DMS79 treated with DMSO at 0.1 percent for 48 hours (cell line): Measurements from ENCODE around the gene FAM174C.

Experiments used
- DNase-seq: peaks from one replicate; lab custom pipeline; 2025; lab: John Stamatoyannopoulos, UW

FAM174C gene

DNA sequence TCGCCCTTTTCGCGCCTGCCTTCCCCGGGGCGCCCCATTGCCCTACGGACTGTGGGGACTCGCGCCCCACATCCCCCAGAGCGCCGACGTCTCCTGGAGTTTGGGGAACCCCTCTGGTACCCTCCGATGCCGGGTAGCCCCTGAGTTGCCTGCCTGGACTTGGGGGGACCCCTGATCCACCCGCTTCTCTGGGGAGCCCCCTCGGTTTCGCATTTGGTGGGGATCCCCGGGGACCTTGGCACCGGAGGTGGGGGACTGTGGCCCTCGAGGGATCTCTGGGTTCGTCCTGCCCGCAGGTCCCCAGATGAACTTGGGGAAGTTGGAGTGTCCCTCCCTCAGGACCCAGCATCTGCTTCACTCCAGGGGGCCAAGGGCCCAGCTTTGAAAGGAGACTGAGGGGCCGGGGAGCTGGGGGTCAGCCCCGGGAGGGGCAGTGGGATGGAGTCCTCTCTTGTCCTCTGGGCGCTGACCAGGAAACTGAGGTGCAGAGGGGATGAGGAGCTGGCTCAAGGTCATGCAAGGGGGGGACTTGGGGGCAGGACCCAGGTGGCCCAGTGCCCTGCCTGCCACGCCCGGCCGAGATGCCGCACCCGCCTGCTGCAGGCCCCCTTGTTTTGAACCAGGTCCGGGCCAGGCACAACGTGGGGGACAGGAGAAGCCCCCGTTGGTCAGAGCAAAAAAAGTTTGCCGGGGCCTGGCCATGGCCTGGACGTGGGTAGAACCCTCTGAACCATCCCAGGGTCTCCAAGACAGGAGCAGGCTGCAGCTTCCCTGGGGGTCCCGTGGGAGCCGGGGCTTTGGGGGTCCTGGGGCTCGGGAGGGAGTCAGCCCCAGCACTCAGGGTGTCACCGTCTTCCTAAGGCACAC is 11.4 kb downstream of the FAM174C start:
- DNase-seq: no peak

DNA sequence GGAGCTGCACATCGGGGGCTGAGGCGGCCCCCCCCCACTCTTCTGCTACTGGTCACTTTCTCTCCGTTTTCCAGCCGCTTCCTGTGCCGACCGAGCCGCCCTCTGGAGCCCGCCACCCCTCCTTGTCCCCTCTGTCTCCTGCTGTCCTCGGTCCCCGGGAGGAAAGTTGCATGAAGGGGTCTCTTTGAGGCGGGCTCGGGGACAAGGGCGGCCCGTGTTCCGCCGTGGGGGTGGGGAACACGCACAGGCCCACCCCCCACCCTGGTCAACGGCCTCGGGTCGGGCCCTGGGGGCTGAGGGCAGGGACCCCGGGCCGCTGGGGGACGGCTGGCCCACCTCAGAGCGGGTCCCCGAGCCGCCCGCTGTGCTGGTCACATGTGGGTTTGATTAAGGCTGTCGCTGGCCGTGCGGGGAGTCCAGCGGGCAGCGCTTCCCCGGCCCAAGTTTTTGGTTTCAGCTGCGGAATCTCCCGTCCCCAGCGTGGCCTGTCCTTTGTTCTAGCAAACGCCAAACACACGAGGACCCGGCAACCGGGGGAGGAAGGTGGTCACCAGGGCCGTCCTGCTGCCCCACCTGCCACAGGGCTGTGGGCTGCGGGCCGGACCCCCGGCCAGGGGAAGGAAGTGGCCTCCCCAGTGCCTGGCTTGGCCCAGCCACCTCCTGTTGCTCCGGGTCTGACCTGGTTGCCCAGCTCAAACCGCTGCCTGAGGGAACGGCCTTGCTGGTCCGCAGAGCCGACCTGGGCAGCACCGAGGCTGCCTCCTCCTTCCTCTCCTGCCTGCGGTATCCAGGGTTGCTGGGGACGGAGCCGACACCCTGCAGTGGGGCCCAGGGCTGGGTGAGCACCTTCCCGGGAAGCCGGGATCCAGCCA is 12.3 kb downstream of the FAM174C start:
- no peak for DNase-seq

- DNase-seq: no peak
Measured at GRCh38 chr19:1288226-1288612, 12.9 kb downstream of the FAM174C start.

- DNase-seq: no peak
Measured at GRCh38 chr19:1288833-1289685, 13.7 kb downstream of the FAM174C start.

DNA sequence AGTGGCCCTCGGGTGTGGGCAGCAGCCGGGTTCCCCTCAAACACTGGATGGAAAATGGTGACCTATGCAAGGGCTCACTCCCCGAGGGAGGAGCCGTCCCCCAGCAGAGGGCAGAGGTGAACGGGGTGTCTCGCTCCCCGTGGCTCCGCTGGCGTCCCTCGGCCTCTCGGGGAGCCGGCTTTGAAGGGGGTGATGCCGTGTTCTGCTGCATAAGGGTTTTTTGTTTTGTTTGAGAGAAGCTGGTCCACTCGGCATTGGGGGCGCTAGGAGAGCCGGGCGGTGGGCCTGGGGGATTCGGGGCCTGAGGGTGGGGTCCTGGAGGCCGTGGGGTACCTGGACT is 14.3 kb downstream of the FAM174C start:
- no peak for DNase-seq

DNA sequence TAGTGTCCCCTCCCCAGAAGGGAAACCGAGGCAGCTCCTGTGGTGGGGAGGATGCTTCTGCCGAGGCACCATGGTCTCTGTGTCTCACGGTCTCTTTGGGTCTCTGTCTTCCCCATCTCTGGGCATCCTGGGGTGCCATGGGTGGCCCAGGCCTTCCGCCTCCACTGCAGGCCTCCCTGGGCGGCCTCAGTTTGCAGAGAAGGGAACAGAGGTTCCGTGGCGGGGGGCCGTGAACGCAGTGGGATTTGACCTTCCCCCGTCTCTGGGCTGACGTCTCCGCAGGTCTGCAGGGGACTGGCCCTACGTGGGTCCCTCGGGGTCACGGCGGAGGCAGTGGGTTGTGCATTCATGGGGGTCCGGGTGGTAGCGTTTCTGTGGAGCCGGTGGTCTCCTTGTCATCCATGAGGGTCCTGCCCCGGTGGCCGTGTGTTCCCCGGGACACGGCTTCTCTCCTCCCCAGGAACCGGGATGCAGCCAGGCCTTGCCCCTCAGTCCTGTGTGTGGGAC is 14.9 kb downstream of the FAM174C start:
- DNase-seq: no peak

DNA sequence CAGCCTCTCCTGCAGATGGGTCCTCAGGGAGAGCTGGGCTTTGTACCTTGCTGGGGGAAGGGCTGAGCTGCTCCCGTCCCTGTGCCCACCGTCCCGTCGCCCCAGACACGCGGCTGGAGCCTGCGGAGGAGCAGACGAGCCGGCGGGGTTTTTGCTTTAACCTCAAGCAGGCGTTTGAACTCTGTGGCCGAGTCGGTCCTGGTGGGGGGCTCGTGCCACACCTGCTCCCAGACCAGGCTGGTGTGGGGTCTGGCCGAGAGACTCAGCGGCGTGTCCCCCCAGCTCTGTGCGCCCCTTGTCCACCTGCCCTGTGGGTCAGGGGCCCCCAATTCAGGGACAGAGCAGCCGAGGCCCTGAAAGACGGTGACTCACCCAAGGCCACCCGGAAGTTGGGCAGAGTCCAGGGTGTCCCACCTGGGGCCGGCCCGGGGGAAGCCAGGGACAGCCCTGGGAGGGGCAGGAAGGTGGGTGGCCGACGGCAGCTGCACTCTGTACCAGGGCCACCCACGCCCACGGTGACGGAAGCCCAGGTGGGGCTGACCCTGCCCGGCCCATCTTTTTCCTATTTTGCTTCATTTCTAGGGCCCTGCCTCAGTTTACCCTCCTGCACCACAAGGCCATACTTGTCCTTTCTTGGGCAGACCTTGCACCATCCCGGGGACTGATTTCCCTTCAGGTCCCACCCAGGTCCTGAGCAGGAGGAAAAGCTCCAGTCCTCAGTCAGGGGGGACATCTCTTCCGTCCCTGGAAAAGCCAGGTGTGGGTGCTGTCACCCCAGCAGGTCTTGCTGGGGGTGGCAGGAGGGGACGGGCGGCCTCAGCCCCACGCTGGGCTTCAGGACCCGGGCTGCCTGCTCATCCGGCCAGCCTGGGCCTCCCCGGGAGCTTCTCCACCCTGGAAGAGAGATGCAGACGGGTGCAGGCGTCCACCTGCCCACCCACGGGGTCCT is 15.6 kb downstream of the FAM174C start:
- DNase-seq: no peak

DNA sequence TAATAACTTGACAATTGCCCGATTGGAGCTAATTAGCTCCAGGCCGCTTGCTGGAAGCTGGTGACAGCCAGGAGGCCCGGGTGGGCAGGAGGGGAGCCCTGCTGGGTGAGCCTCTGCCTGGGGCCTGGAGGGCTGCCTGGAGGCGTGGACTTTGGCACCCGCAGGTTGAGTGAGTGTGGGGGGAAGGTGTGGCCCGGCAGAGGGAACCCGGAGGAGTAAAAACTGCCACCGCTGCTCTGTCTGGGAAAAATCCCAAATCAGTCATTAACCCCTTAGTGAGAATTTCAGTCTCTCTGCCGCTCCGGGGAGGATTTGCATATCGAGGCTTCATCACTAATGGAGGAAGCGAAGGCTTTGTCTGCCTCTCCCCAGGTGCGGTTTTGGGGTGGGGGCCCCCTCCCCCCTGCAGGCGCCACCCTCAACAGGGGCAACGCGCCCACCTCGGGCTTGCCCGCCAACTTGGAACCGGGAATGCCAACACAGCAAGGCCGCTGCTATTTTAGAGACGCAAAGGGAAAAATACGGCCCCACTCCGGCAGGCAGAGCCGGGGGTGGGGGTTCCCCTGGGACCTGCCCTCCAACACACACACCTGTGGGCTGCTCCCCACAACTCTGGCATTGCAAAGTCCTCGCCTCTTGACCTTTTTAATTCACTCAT is 16.6 kb downstream of the FAM174C start:
- no peak for DNase-seq

- no peak for DNase-seq
Measured at GRCh38 chr19:1292419-1293151, 17.3 kb downstream of the FAM174C start.

GRCh38 chr19:1293782-1294604 is 18.7 kb downstream of the FAM174C start:
- no peak for DNase-seq

DNA sequence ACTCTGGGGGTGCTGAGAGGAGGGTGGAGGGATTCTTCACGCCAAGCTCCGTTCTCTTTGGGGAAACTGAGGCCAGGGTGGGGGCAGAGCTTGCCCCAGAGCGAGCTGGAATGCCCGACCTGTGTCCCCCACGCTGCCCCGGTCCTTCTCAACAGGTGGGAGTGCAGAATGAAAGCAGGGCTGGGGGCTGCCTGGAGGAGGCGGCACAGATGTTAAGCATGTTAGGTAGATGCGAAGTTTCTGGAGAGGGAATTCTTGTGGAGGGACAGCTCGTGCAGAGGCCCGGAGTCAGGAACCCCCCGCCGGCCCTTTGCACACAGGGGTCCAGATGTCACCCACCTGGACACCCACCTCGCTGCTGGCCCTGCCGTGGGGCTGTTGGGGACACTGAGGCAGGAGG is 19.4 kb downstream of the FAM174C start:
- DNase-seq: no peak

- no peak for DNase-seq
Measured at GRCh38 chr19:1295169-1296012, 20.1 kb downstream of the FAM174C start.

- DNase-seq: no peak
Measured at GRCh38 chr19:1296078-1296477, 20.7 kb downstream of the FAM174C start.

- no peak for DNase-seq
Measured at GRCh38 chr19:1296575-1297271, 21.4 kb downstream of the FAM174C start.

DNA sequence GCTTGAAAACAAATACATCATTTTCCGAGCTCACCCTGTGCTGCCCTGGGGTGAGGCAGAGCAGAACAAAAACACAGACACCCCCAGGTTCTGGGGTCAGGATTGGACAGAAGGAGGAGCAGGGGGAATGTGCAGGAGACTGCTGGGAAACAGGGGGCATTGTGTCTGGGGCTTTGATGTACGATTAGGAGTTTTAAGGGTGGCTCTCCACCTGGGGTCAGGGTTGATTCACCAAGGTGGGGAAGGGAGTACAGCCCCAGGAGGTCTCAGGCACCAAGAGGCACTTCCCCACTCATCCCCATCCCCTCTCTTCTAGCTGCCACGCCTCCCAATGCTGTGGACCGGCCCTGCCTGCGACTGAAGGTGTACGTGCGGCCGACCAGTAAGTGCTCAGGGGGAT is 22.9 kb downstream of the FAM174C start:
- DNase-seq: no peak

DNA sequence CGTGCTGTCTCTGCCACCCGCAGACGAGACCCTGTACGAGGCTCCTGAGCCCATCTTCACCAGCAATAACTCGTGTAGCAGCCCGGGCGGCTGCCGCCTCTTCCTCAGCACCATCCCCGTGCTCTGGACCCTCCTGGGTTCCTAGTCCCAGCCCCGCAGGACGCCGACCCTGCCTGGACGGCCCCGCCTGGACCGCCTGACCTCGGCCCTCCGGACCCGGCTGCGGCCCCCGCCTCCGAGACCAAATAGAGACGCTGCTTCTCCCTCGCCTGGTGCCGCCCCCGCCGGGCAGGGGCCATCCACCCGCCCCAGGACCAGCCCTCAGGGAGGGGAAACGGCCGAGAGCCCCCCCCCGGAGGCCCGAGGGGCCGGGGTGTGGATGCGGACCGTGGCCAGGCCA is 24.5 kb downstream of the FAM174C start:
- DNase-seq: no peak
